Measurements from ENCODE around the gene POU6F2.

The POU6F2 gene

GRCh38 chr7:39069896-39070881 is 92.5 kb downstream of the POU6F2 start:
- DNase-seq (ENCODE audit: low read depth) = no peak

- DNase-seq (ENCODE audit: low read depth) = no peak
Observed at GRCh38 chr7:39071116-39071515, 93.4 kb downstream of the POU6F2 start.

- DNase-seq (ENCODE audit: low read depth) = no peak
Observed at GRCh38 chr7:39073432-39073831, 95.7 kb downstream of the POU6F2 start.

- DNase-seq (ENCODE audit: low read depth) = no peak
Observed at GRCh38 chr7:39075210-39075609, 97.5 kb downstream of the POU6F2 start.

- DNase-seq (ENCODE audit: low read depth) = no peak
Observed at GRCh38 chr7:39083781-39084180, 106.1 kb downstream of the POU6F2 start.

- DNase-seq (ENCODE audit: low read depth) = no peak
Observed at GRCh38 chr7:39084349-39084748, 106.6 kb downstream of the POU6F2 start.

GRCh38 chr7:39085189-39085588 is 107.5 kb downstream of the POU6F2 start:
- no peak for DNase-seq (ENCODE audit: low read depth)

GRCh38 chr7:39085590-39086049 is 107.9 kb downstream of the POU6F2 start:
- no peak for DNase-seq (ENCODE audit: low read depth)

- DNase-seq (ENCODE audit: low read depth) = no peak
Observed at GRCh38 chr7:39086638-39087360, 109.1 kb downstream of the POU6F2 start.

GRCh38 chr7:39088730-39089593 is 111.3 kb downstream of the POU6F2 start:
- no peak for DNase-seq (ENCODE audit: low read depth)

- DNase-seq (ENCODE audit: low read depth) = no peak
Observed at GRCh38 chr7:39091145-39091544, 113.4 kb downstream of the POU6F2 start.

GRCh38 chr7:39091774-39092173 is 114.1 kb downstream of the POU6F2 start:
- DNase-seq (ENCODE audit: low read depth) = no peak

- DNase-seq (ENCODE audit: low read depth) = no peak
Observed at GRCh38 chr7:39094731-39095130, 117.0 kb downstream of the POU6F2 start.

- no peak for DNase-seq (ENCODE audit: low read depth)
Observed at GRCh38 chr7:39095875-39096619, 118.3 kb downstream of the POU6F2 start.

- no peak for DNase-seq (ENCODE audit: low read depth)
Observed at GRCh38 chr7:39098506-39098905, 120.8 kb downstream of the POU6F2 start.

GRCh38 chr7:39099146-39099545 is 121.4 kb downstream of the POU6F2 start:
- no peak for DNase-seq (ENCODE audit: low read depth)

- DNase-seq (ENCODE audit: low read depth) = no peak
Observed at GRCh38 chr7:39100270-39100669, 122.6 kb downstream of the POU6F2 start.

- DNase-seq (ENCODE audit: low read depth) = no peak
Observed at GRCh38 chr7:39102234-39102633, 124.5 kb downstream of the POU6F2 start.

- no peak for DNase-seq (ENCODE audit: low read depth)
Observed at GRCh38 chr7:39105720-39106119, 128.0 kb downstream of the POU6F2 start.

GRCh38 chr7:39125846-39126245 is 148.1 kb downstream of the POU6F2 start:
- DNase-seq (ENCODE audit: low read depth) = no peak

GRCh38 chr7:39127058-39127457 is 149.3 kb downstream of the POU6F2 start:
- no peak for DNase-seq (ENCODE audit: low read depth)
